Endothelial cell of umbilical vein (primary cell): ENCODE measurements around the gene ATP6V0A4. TPM values are rescaled to one million over a fixed set of nuclear protein-coding genes. Genes with fewer than 3 reads are reported as not detected.

Experiments
- BruUV-seq: library from RNA; stranded (reverse); fragments of 400-500 nt; replicated peaks from 2 replicates; lab custom pipeline; 2021; lab: Mats Ljungman, UMichigan
- CTCF ChIA-PET: fragments of 300-600, 350-600 bp; sonication (Branson Sonifier 250); formaldehyde crosslinking; loops from one replicate; lab custom pipeline; 2021; ENCODE audit warnings: antibody characterized with exemption, inconsistent platforms; lab: Charles Lee
- POLR2A ChIA-PET: fragments of 300-600, 350-600 bp; sonication (Branson Sonifier 250); formaldehyde crosslinking; loops from one replicate; lab custom pipeline; 2021; ENCODE audit warnings: antibody characterized with exemption, inconsistent platforms; lab: Charles Lee
- DNase-seq: peaks from one replicate; pipeline ENCODE4 v3.0.0-alpha.2; 2011; ENCODE audit warnings: low read depth, low spot score
- FAIRE-seq: peaks from 2 replicates; lab custom pipeline; 2011; peaks lifted over from hg19 to GRCh38; lab: Jason Lieb, UNC
- H2AFZ ChIP-seq: 2 replicates; pipeline ENCODE4 v1.6.0; 2012; ENCODE audit warnings: low read depth, low read length, control low read depth, inconsistent platforms
- H3K27ac ChIP-seq: 2 replicates; pipeline ENCODE4 v1.5.1; 2011; ENCODE audit warnings: low read depth, mild to moderate bottlenecking, control low read depth, low read length, moderate library complexity; ENCODE audit not compliant: insufficient read depth
- H3K27me3 ChIP-seq, 2 experiments: 2 replicates each; pipeline versions ENCODE4 v1.6.0 to v1.6.1; 2011; ENCODE audit warnings: low read length in 2 of 2, mixed read lengths in 1 of 2; ENCODE audit not compliant: control insufficient read depth in 2 of 2, insufficient read depth in 2 of 2
- H3K36me3 ChIP-seq, 2 experiments: 2 replicates in 1 of 2; 3 replicates in 1 of 2; pipeline ENCODE4 v1.5.1; 2011; ENCODE audit warnings: low read length in 2 of 2, mild to moderate bottlenecking in 1 of 2, moderate library complexity in 1 of 2; ENCODE audit not compliant: control insufficient read depth in 2 of 2, insufficient read depth in 2 of 2; ENCODE audit errors: extremely low read depth in 1 of 2
- H3K4me1 ChIP-seq: 3 replicates; pipeline ENCODE4 v1.5.1; 2011; ENCODE audit warnings: mild to moderate bottlenecking, low read length; ENCODE audit not compliant: control insufficient read depth, insufficient read depth; ENCODE audit errors: extremely low read depth
- H3K4me2 ChIP-seq: 2 replicates; pipeline ENCODE4 v1.6.1; 2011; ENCODE audit warnings: low read length, control low read depth, mixed read lengths; ENCODE audit not compliant: insufficient read depth
- H3K4me3 ChIP-seq, 3 experiments: fragments of 200-600 bp in 1 of 3; sonication (generic), shearing (Covaris generic) in 1 of 3; replicated peaks in 1 of 3; 2 replicates each; pipeline ENCODE4 v1.5.1; 2011 to 2016; ENCODE audit warnings: control low read depth in 3 of 3, low read length in 3 of 3, mild to moderate bottlenecking in 2 of 3, inconsistent platforms in 1 of 3, low read depth in 1 of 3, moderate library complexity in 1 of 3; ENCODE audit not compliant: insufficient read depth in 1 of 3
- H3K79me2 ChIP-seq: 2 replicates; pipeline ENCODE4 v1.6.0; 2012; ENCODE audit warnings: low read length, inconsistent platforms; ENCODE audit not compliant: control insufficient read depth, insufficient read depth
- H3K9ac ChIP-seq: replicated peaks from 2 replicates; pipeline ENCODE3; 2011; ENCODE audit warnings: low read length, control low read depth; ENCODE audit not compliant: insufficient read depth; ENCODE audit errors: extremely low read depth
- H3K9me1 ChIP-seq: replicated peaks from 3 replicates; pipeline ENCODE4 v1.6.0; 2011; ENCODE audit warnings: mild to moderate bottlenecking, low read length; ENCODE audit not compliant: control insufficient read depth, insufficient read depth; ENCODE audit errors: extremely low read depth
- H3K9me3 ChIP-seq: replicated peaks from 2 replicates; pipeline ENCODE4 v1.5.1; 2012; ENCODE audit warnings: low read length, inconsistent platforms; ENCODE audit not compliant: control insufficient read depth, insufficient read depth
- H4K20me1 ChIP-seq: replicated peaks from 2 replicates; pipeline ENCODE3; 2011; ENCODE audit warnings: mild to moderate bottlenecking, low read length; ENCODE audit not compliant: control insufficient read depth, insufficient read depth; ENCODE audit errors: extremely low read depth
- CTCF ChIP-seq, 2 donors: IDR thresholded peaks; 1 replicate in 1 of 2; 2 replicates in 1 of 2; pipeline ENCODE4 v1.5.1; 2011; ENCODE audit warnings: low read length in 2 of 2, mild to moderate bottlenecking in 2 of 2, moderate library complexity in 2 of 2, control low read depth in 1 of 2, inconsistent platforms in 1 of 2, low read depth in 1 of 2; ENCODE audit not compliant: insufficient read depth in 1 of 2; ENCODE audit errors: extremely low read depth in 1 of 2
- EZH2 ChIP-seq: IDR thresholded peaks from 2 replicates; pipeline ENCODE4 v1.6.1; 2012; ENCODE audit warnings: borderline replicate concordance, low read depth, mild to moderate bottlenecking, moderate library complexity, low read length, inconsistent platforms; ENCODE audit not compliant: severe bottlenecking
- FOS ChIP-seq: IDR thresholded peaks from 2 replicates; pipeline ENCODE4 v1.6.1; 2011; ENCODE audit warnings: mild to moderate bottlenecking, low read length, moderate library complexity, borderline replicate concordance; ENCODE audit not compliant: insufficient read depth
- GATA2 ChIP-seq: IDR thresholded peaks from 2 replicates; pipeline ENCODE4 v1.7.0; 2011; ENCODE audit warnings: low read depth, mild to moderate bottlenecking, moderate library complexity, mixed read lengths, low read length; ENCODE audit not compliant: insufficient read length, insufficient read depth
- JUN ChIP-seq: IDR thresholded peaks from 2 replicates; pipeline ENCODE4 v1.6.1; 2011; ENCODE audit warnings: borderline replicate concordance, low read depth; ENCODE audit not compliant: insufficient read length, insufficient read depth
- MAX ChIP-seq: IDR thresholded peaks from 2 replicates; pipeline ENCODE4 v1.6.1; 2011; ENCODE audit not compliant: insufficient read depth, insufficient read length
- MYC ChIP-seq: IDR thresholded peaks from one replicate; pipeline ENCODE4 v1.6.1; 2011; ENCODE audit warnings: mild to moderate bottlenecking, low read depth, low read length
- POLR2A ChIP-seq: IDR thresholded peaks from 2 replicates; pipeline ENCODE4 v1.6.1; 2012; ENCODE audit warnings: low read depth, mild to moderate bottlenecking, control low read depth, low read length
- POLR2AphosphoS5 ChIP-seq: IDR thresholded peaks from 2 replicates; pipeline ENCODE4 v1.6.1; 2012; ENCODE audit warnings: low read depth, mild to moderate bottlenecking, control low read depth, low read length, moderate library complexity; ENCODE audit not compliant: insufficient read depth
- dilution Hi-C: fragments of 300-500 bp; cut with MboI; formaldehyde crosslinking; loops from one replicate; pipeline ENCODE4 v1.15.0; 2019; ENCODE audit warnings: low sequenced_read_pairs; ENCODE audit not compliant: extremely low pct_ligation_motif_present
- intact Hi-C: fragments of 100-400 bp; cut with micrococcal nuclease; formaldehyde crosslinking; loops from one replicate; pipeline ENCODE4 v1.10.0; 2022
- polyA plus RNA-seq, 4 experiments: library from polyadenylated mRNA; depleted of rRNA in 3 of 4; stranded (reverse) in 3 of 4; unstranded in 1 of 4; fragments of >200 nt; gene quantifications; 2 replicates each; pipeline versions ENCODE4 v1.2.1 to v1.2.3, GENCODE V29; 2011 to 2012; ENCODE audit warnings: missing spikeins in 1 of 4
- total RNA-seq: library from RNA; stranded (reverse); gene quantifications from 2 replicates; pipeline ENCODE4 v1.2.3, GENCODE V29; 2021

The ATP6V0A4 gene
- total and polyA plus RNA-seq, 2 donors (not counting 3 experiments of a cell fraction or from before 2014, with no cell fraction given) = 0.07 to 0.24 TPM

GRCh38 chr7:138822867-138823535 is 25.0 kb upstream of the ATP6V0A4 start:
- no peak for TF ChIP-seq JUN
- TF ChIP-seq EZH2 = no peak
- TF ChIP-seq GATA2 = no peak
- TF ChIP-seq MAX = no peak
- TF ChIP-seq POLR2AphosphoS5 = no peak
- Histone ChIP-seq H4K20me1 (no peaks in the 10 kb centered on the region), H3K27me3 (no peaks in the 10 kb centered on the region), H2AFZ (no peak overlapping the region), H3K4me2 (no peak overlapping the region), H3K9me1 (no peaks in the 10 kb centered on the region), H3K4me3 (no peak overlapping the region), H3K79me2 (no peaks in the 10 kb centered on the region), H3K9ac (no peak overlapping the region), H3K4me1 (no peaks in the 10 kb centered on the region), H3K27ac (no peak overlapping the region), H3K9me3 (no peaks in the 10 kb centered on the region), H3K36me3 (no peaks in the 10 kb centered on the region)
- DNase-seq (no peak), FAIRE-seq (no peak)
- dilution Hi-C loops (no loop called here), intact Hi-C loops (no loop called here)
- BruUV-seq = no TSS peak
- ChIA-PET POLR2A (interaction anchor here (0.7 kb wide), 1 partner anchor 73 kb away, joined by 3 read pairs; no protein-coding TSS in a partner anchor), CTCF (no interaction called here)

GRCh38 chr7:138821912-138822311 is 23.9 kb upstream of the ATP6V0A4 start:
- no peak overlapping the region for H3K9ac ChIP-seq
- intact Hi-C loops (no loop called here), dilution Hi-C loops (no loop called here)
- DNase-seq (no peak), FAIRE-seq (no peak)
- no peak overlapping the region for H3K4me2 ChIP-seq
- no peaks in the 10 kb centered on the region for H3K79me2 ChIP-seq
- no peaks in the 10 kb centered on the region for H3K27me3 ChIP-seq
- no peaks in the 10 kb centered on the region for H4K20me1 ChIP-seq
- CTCF ChIA-PET = no interaction called here
- no peak overlapping the region for H2AFZ ChIP-seq
- no TSS peak for BruUV-seq
- TF ChIP-seq GATA2 (no peak), POLR2AphosphoS5 (no peak), CTCF (IDR thresholded peaks at IDR 0.05; ENCODE audit: extremely low read depth in 1 of 2, insufficient read depth in 1 of 2, low read depth in 1 of 2, low read length in 2 of 2) (no peak), POLR2A (no peak), FOS (no peak), MYC (no peak)
- no peak overlapping the region for H3K27ac ChIP-seq
- no peaks in the 10 kb centered on the region for H3K9me3 ChIP-seq
- H3K36me3 ChIP-seq = no peaks in the 10 kb centered on the region
- H3K4me3 ChIP-seq = no peak overlapping the region
- H3K9me1 ChIP-seq = no peaks in the 10 kb centered on the region
- H3K4me1 ChIP-seq = no peaks in the 10 kb centered on the region
- POLR2A ChIA-PET = no interaction called here
